Measurements from ENCODE around the gene PDZK1IP1. TPM values are rescaled to one million over a fixed set of nuclear protein-coding genes. Genes with fewer than 3 reads are reported as not detected.
A peak's percentile ranks its signal among the peaks of the same experiment; 100 is the strongest.

PDZK1IP1 gene
- total and polyA plus RNA-seq, 2 donors (not counting 3 experiments of a cell fraction or from before 2014, with no cell fraction given) = 0.52 TPM; not detected in 1

DNA sequence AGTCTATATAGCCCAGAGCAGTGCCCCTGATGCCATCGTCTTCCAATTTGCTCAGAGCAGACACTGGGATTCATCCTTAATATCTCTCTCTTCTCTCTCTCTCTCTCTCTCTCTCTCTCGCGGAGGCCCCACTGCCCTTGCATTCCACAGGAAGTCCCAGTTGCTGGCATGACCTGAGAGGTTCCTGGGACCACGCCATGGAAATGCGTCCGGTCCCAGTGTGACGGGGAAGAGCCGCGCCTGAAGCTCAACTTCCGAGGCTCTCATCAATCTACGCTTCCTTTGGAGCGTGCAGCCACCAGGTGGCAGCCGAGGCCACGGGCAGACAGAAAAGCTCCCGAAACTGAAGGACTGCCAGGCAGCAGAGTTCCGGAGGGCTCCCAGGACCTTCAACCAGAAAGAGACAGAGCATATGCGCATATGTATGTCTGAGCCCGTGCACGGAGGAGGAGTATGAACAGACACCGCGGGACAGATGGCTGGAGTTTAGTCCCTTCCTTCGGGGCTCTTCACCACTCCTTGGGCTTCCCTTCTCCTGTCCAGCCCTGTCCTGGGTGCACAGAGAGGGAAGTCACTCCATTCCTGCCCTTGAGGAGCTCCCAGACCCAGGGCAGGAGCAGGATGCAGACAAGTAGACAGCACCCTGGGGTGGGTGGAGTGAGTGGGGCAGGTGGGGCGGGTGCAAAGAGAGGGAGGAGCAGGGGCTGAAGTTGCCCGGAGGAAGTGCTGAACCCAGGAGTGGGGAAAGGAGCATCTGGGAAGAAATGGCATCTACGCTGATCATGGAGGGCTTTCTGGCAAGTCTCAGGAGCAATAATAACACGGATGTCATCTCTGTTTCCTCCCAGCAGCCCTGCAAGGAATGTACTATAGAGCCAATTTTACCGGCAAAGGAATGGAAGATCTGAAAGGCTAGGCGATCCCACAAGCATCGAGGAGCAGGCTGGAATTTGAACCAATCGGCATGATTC lies 10.5 kb downstream of the PDZK1IP1 start:
- Histone ChIP-seq H4K20me1 (replicated peaks; ENCODE audit: control insufficient read depth, extremely low read depth, insufficient read depth, low read length) (no peaks in the 10 kb centered on the region), H3K9ac (replicated peaks; ENCODE audit: extremely low read depth, insufficient read depth, low read length) (no peak overlapping the region), H3K4me2 (ENCODE audit: insufficient read depth, low read length) (peak overlapping the region; percentile 50), H3K4me3 (replicated peaks in 1 of 3; ENCODE audit: insufficient read depth in 1 of 3, low read depth in 1 of 3, low read length in 3 of 3) (peak overlapping the region in 2 of 3 experiments; percentile 22 to 30), H2AFZ (ENCODE audit: low read depth, low read length) (peak overlapping the region; percentile 83), H3K9me1 (replicated peaks; ENCODE audit: control insufficient read depth, extremely low read depth, insufficient read depth, low read length) (no peaks in the 10 kb centered on the region), H3K4me1 (ENCODE audit: control insufficient read depth, extremely low read depth, insufficient read depth, low read length) (peaks cover 19% of the 10 kb centered on the region), H3K79me2 (ENCODE audit: control insufficient read depth, insufficient read depth, low read length) (no peaks in the 10 kb centered on the region), H3K9me3 (replicated peaks; ENCODE audit: control insufficient read depth, insufficient read depth, low read length) (no peaks in the 10 kb centered on the region), H3K27ac (ENCODE audit: insufficient read depth, low read depth, low read length) (no peak overlapping the region), H3K27me3 (ENCODE audit: control insufficient read depth in 2 of 2, insufficient read depth in 2 of 2, low read length in 2 of 2) (no peaks in the 10 kb centered on the region), H3K36me3 (ENCODE audit: control insufficient read depth in 2 of 2, extremely low read depth in 1 of 2, insufficient read depth in 2 of 2, low read length in 2 of 2) (no peaks in the 10 kb centered on the region)
- CTCF ChIA-PET = interaction anchor here (0.6 to 8.1 kb wide), 73 partner anchors 8 to 818 kb away, joined by 3 to 223 read pairs (median 5); partner anchors contain the start of genes CMPK1, CYP4X1, EFCAB14 and FOXD2
- DNase-seq (ENCODE audit: low read depth, low spot score) (peak; percentile 91), FAIRE-seq (peak; percentile 95)
- intact Hi-C loops (cut with micrococcal nuclease) (loop anchor here (1.0 to 5.0 kb wide), 9 partner anchors 11 to 531 kb away; partner anchors contain the start of genes PDZK1IP1 and STIL), dilution Hi-C loops (cut with MboI; ENCODE audit: extremely low pct_ligation_motif_present, low sequenced_read_pairs) (no loop called here)
- POLR2A ChIA-PET = interaction anchor here (0.9 to 1.6 kb wide), 2 partner anchors 135 to 154 kb away, joined by 4 to 7 read pairs; partner anchors contain the start of genes CMPK1 and STIL
- TF ChIP-seq EZH2 (IDR thresholded peaks at IDR 0.05; ENCODE audit: borderline replicate concordance, low read depth, low read length, severe bottlenecking) (no peak), FOS (IDR thresholded peaks at IDR 0.05; ENCODE audit: borderline replicate concordance, insufficient read depth, low read length) (no peak), CTCF (IDR thresholded peaks at IDR 0.05; ENCODE audit: extremely low read depth in 1 of 2, insufficient read depth in 1 of 2, low read depth in 1 of 2, low read length in 2 of 2) (peak; percentile 91 to 93), POLR2AphosphoS5 (IDR thresholded peaks at IDR 0.05; ENCODE audit: insufficient read depth, low read depth, low read length) (peak; percentile 48)
- no TSS peak for BruUV-seq (replicated peaks)
